GM23338 (cell line): ENCODE measurements around the gene RAP1GAP. TPM values are rescaled to one million over a fixed set of nuclear protein-coding genes. Genes with fewer than 3 reads are reported as not detected.

Experiments used
- ATAC-seq: fragments of 200-7000 bp; cut with Tn5 transposase; 3 replicates; pipeline ENCODE4 v1.9.1; 2020
- DNase-seq: peaks from one replicate; pipeline ENCODE4 v3.0.0-alpha.2; 2015; ENCODE audit warnings: low spot score
- H2AFZ ChIP-seq: fragments of 200-600 bp; sonication (generic); 2 replicates; pipeline ENCODE4 v1.8.0; 2016; ENCODE audit warnings: antibody characterized with exemption, mild to moderate bottlenecking, moderate library complexity
- H3F3A ChIP-seq: fragments of 200-600 bp; sonication (generic); replicated peaks from 2 replicates; pipeline ENCODE4 v1.8.0; 2017; ENCODE audit warnings: antibody characterized with exemption, mixed run types, low read depth
- H3K27ac ChIP-seq: fragments of 200-600 bp; sonication (generic); 2 replicates; pipeline ENCODE4 v1.6.1; 2016; ENCODE audit warnings: low read depth
- H3K27me3 ChIP-seq: fragments of 200-600 bp; sonication (generic); 2 replicates; pipeline ENCODE4 v1.8.0; 2016; ENCODE audit warnings: mild to moderate bottlenecking, mixed run types, moderate library complexity; ENCODE audit not compliant: insufficient read depth
- H3K36me3 ChIP-seq: fragments of 200-600 bp; sonication (generic); 2 replicates; pipeline ENCODE4 v1.8.0; 2016; ENCODE audit warnings: mild to moderate bottlenecking; ENCODE audit not compliant: insufficient read depth
- H3K4me1 ChIP-seq: fragments of 200-600 bp; sonication (generic); 2 replicates; pipeline ENCODE4 v1.8.0; 2016; ENCODE audit warnings: mild to moderate bottlenecking, moderate library complexity; ENCODE audit not compliant: insufficient read depth
- H3K4me2 ChIP-seq: fragments of 200-600 bp; sonication (generic); 2 replicates; pipeline ENCODE4 v1.7.1; 2017; ENCODE audit warnings: mixed run types
- H3K4me3 ChIP-seq: fragments of 200-600 bp; sonication (generic); 2 replicates; pipeline ENCODE4 v1.6.1; 2016; ENCODE audit warnings: mixed run types
- H3K79me2 ChIP-seq: fragments of 200-600 bp; sonication (generic); replicated peaks from 2 replicates; pipeline ENCODE4 v1.8.0; 2017; ENCODE audit warnings: mild to moderate bottlenecking; ENCODE audit not compliant: insufficient read depth
- H3K9me2 ChIP-seq: fragments of 200-600 bp; sonication (generic); 2 replicates; pipeline ENCODE4 v1.8.0; 2017; ENCODE audit not compliant: insufficient read depth
- H4K20me1 ChIP-seq: fragments of 200-600 bp; sonication (generic); replicated peaks from 2 replicates; pipeline ENCODE4 v1.8.0; 2017; ENCODE audit warnings: mild to moderate bottlenecking; ENCODE audit not compliant: insufficient read depth
- H3K27ac Mint-ChIP-seq: 2 replicates; pipeline ENCODE4 v1.8.0; 2020; ENCODE audit warnings: inconsistent platforms, mild to moderate bottlenecking, moderate library complexity, mixed read lengths
- H3K27me3 Mint-ChIP-seq: 3 replicates; pipeline ENCODE4 v1.8.0; 2022; ENCODE audit warnings: low read depth, mild to moderate bottlenecking, moderate library complexity, mixed read lengths, inconsistent platforms; ENCODE audit not compliant: insufficient read depth, poor library complexity
- H3K36me3 Mint-ChIP-seq: 3 replicates; pipeline ENCODE4 v1.8.0; 2021; ENCODE audit warnings: low read depth, mild to moderate bottlenecking, inconsistent platforms, moderate library complexity, mixed read lengths
- H3K4me1 Mint-ChIP-seq: 3 replicates; pipeline ENCODE4 v1.8.0; 2020; ENCODE audit warnings: mild to moderate bottlenecking, inconsistent platforms, mixed read lengths
- H3K4me3 Mint-ChIP-seq: 3 replicates; pipeline ENCODE4 v1.8.0; 2021; ENCODE audit warnings: moderate library complexity, mild to moderate bottlenecking, inconsistent platforms, mixed read lengths
- H3K9me3 Mint-ChIP-seq: 3 replicates; pipeline ENCODE4 v1.8.0; 2020; ENCODE audit warnings: moderate library complexity, mild to moderate bottlenecking, inconsistent platforms, mixed read lengths
- CREB1 ChIP-seq: fragments of 250-450 bp; sonication (Bioruptor Pico); IDR thresholded peaks from 2 replicates; pipeline ENCODE4 v1.5.0; 2020; ENCODE audit warnings: low read depth, mild to moderate bottlenecking, moderate library complexity
- CTCF ChIP-seq, 2 experiments: fragments of 200-600 bp in 1 of 2; sonication (generic) in 1 of 2; conservative IDR thresholded peaks; 2 replicates each; pipeline versions ENCODE4 v1.5.1 to v1.6.1; 2016 to 2017; ENCODE audit warnings: antibody characterized with exemption in 2 of 2, low read depth in 2 of 2, mild to moderate bottlenecking in 2 of 2, moderate library complexity in 1 of 2
- ETS1 ChIP-seq: IDR thresholded peaks from 2 replicates; pipeline ENCODE4 v1.6.1; 2016; ENCODE audit warnings: antibody characterized with exemption
- EZH2 ChIP-seq: fragments of 200-600 bp; sonication (generic); IDR thresholded peaks from one replicate; pipeline ENCODE4 v1.8.0; 2017; ENCODE audit warnings: antibody characterized with exemption, mild to moderate bottlenecking, low read depth; ENCODE audit not compliant: unreplicated experiment
- EZH2phosphoT487 ChIP-seq: fragments of 200-600 bp; sonication (generic); IDR thresholded peaks from one replicate; pipeline ENCODE4 v1.8.1; 2018; ENCODE audit warnings: antibody characterized with exemption; ENCODE audit not compliant: unreplicated experiment
- JUNB ChIP-seq: IDR thresholded peaks from one replicate; pipeline ENCODE4 v1.6.1; 2016; ENCODE audit warnings: antibody characterized with exemption; ENCODE audit not compliant: unreplicated experiment
- NANOG ChIP-seq: IDR thresholded peaks from 2 replicates; pipeline ENCODE4 v1.6.1; 2016; ENCODE audit warnings: antibody characterized with exemption, borderline replicate concordance
- POLR2AphosphoS5 ChIP-seq: IDR thresholded peaks from 2 replicates; pipeline ENCODE4 v1.6.1; 2016; ENCODE audit warnings: antibody characterized with exemption, low read depth
- STAT1 ChIP-seq: IDR thresholded peaks from one replicate; pipeline ENCODE4 v1.6.1; 2016; ENCODE audit warnings: antibody characterized with exemption; ENCODE audit not compliant: unreplicated experiment
- ZNF114 ChIP-seq: fragments of 250-450 bp; sonication (Bioruptor Pico); IDR thresholded peaks from 2 replicates; pipeline ENCODE4 v1.5.0; 2020; ENCODE audit warnings: mild to moderate bottlenecking, moderate library complexity
- ZNF331 ChIP-seq: fragments of 250-450 bp; sonication (Bioruptor Pico); IDR thresholded peaks from 2 replicates; pipeline ENCODE4 v1.5.0; 2020; ENCODE audit warnings: low read depth, mild to moderate bottlenecking, moderate library complexity
- polyA plus RNA-seq: library from polyadenylated mRNA; unstranded; fragments of >200 nt; fragmentation: Nextera tagmentation; extraction: Ambion mirVana; gene quantifications from 2 replicates; pipeline ENCODE4 v1.2.1, GENCODE V29; 2016
- total RNA-seq: library from RNA; depleted of rRNA; stranded (reverse); fragments of >200 nt; shearing (Covaris generic); gene quantifications from 2 replicates; pipeline ENCODE4 v1.2.3, GENCODE V29; 2014
- TF ChIP-seq, protein P1 (sequence below): IDR thresholded peaks from one replicate; pipeline ENCODE4 v1.6.1; 2018; ENCODE audit warnings: antibody characterized with exemption; ENCODE audit not compliant: unreplicated experiment
- TF ChIP-seq, protein P2 (sequence below): fragments of 250-450 bp; sonication (Bioruptor Pico); IDR thresholded peaks from 2 replicates; pipeline ENCODE4 v1.5.0; 2020; ENCODE audit warnings: mild to moderate bottlenecking, moderate library complexity

RAP1GAP gene
- total and polyA plus RNA-seq, 2 experiments from 2014 or later, result 4.3 to 6.6 TPM

- H3K27me3 Mint-ChIP-seq, result peaks cover 22% of the 10 kb centered on the region
- DNase-seq (no peak), ATAC-seq (peak; percentile 36)
- H3K36me3 ChIP-seq, result no peaks in the 10 kb centered on the region
- no peaks in the 10 kb centered on the region for H4K20me1 ChIP-seq
- H3K4me1 Mint-ChIP-seq, result peaks cover 18% of the 10 kb centered on the region
- H3K4me1 ChIP-seq, result peaks cover 8% of the 10 kb centered on the region
- TF ChIP-seq EZH2phosphoT487, result no peak
- TF ChIP-seq CREB1 (CRISPR knock-in tag), result no peak
- no peak for TF ChIP-seq CTCF (conservative IDR thresholded peaks at IDR 0.05; ENCODE audit: low read depth in 2 of 2)
- TF ChIP-seq, protein P1, sequence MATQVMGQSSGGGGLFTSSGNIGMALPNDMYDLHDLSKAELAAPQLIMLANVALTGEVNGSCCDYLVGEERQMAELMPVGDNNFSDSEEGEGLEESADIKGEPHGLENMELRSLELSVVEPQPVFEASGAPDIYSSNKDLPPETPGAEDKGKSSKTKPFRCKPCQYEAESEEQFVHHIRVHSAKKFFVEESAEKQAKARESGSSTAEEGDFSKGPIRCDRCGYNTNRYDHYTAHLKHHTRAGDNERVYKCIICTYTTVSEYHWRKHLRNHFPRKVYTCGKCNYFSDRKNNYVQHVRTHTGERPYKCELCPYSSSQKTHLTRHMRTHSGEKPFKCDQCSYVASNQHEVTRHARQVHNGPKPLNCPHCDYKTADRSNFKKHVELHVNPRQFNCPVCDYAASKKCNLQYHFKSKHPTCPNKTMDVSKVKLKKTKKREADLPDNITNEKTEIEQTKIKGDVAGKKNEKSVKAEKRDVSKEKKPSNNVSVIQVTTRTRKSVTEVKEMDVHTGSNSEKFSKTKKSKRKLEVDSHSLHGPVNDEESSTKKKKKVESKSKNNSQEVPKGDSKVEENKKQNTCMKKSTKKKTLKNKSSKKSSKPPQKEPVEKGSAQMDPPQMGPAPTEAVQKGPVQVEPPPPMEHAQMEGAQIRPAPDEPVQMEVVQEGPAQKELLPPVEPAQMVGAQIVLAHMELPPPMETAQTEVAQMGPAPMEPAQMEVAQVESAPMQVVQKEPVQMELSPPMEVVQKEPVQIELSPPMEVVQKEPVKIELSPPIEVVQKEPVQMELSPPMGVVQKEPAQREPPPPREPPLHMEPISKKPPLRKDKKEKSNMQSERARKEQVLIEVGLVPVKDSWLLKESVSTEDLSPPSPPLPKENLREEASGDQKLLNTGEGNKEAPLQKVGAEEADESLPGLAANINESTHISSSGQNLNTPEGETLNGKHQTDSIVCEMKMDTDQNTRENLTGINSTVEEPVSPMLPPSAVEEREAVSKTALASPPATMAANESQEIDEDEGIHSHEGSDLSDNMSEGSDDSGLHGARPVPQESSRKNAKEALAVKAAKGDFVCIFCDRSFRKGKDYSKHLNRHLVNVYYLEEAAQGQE, result no peak
- no peak for TF ChIP-seq POLR2AphosphoS5
- no peak for TF ChIP-seq EZH2
- no peak for TF ChIP-seq ZNF114 (CRISPR knock-in tag)
- no peak for TF ChIP-seq ZNF331 (CRISPR knock-in tag)
- TF ChIP-seq JUNB, result no peak
- TF ChIP-seq, protein P2, sequence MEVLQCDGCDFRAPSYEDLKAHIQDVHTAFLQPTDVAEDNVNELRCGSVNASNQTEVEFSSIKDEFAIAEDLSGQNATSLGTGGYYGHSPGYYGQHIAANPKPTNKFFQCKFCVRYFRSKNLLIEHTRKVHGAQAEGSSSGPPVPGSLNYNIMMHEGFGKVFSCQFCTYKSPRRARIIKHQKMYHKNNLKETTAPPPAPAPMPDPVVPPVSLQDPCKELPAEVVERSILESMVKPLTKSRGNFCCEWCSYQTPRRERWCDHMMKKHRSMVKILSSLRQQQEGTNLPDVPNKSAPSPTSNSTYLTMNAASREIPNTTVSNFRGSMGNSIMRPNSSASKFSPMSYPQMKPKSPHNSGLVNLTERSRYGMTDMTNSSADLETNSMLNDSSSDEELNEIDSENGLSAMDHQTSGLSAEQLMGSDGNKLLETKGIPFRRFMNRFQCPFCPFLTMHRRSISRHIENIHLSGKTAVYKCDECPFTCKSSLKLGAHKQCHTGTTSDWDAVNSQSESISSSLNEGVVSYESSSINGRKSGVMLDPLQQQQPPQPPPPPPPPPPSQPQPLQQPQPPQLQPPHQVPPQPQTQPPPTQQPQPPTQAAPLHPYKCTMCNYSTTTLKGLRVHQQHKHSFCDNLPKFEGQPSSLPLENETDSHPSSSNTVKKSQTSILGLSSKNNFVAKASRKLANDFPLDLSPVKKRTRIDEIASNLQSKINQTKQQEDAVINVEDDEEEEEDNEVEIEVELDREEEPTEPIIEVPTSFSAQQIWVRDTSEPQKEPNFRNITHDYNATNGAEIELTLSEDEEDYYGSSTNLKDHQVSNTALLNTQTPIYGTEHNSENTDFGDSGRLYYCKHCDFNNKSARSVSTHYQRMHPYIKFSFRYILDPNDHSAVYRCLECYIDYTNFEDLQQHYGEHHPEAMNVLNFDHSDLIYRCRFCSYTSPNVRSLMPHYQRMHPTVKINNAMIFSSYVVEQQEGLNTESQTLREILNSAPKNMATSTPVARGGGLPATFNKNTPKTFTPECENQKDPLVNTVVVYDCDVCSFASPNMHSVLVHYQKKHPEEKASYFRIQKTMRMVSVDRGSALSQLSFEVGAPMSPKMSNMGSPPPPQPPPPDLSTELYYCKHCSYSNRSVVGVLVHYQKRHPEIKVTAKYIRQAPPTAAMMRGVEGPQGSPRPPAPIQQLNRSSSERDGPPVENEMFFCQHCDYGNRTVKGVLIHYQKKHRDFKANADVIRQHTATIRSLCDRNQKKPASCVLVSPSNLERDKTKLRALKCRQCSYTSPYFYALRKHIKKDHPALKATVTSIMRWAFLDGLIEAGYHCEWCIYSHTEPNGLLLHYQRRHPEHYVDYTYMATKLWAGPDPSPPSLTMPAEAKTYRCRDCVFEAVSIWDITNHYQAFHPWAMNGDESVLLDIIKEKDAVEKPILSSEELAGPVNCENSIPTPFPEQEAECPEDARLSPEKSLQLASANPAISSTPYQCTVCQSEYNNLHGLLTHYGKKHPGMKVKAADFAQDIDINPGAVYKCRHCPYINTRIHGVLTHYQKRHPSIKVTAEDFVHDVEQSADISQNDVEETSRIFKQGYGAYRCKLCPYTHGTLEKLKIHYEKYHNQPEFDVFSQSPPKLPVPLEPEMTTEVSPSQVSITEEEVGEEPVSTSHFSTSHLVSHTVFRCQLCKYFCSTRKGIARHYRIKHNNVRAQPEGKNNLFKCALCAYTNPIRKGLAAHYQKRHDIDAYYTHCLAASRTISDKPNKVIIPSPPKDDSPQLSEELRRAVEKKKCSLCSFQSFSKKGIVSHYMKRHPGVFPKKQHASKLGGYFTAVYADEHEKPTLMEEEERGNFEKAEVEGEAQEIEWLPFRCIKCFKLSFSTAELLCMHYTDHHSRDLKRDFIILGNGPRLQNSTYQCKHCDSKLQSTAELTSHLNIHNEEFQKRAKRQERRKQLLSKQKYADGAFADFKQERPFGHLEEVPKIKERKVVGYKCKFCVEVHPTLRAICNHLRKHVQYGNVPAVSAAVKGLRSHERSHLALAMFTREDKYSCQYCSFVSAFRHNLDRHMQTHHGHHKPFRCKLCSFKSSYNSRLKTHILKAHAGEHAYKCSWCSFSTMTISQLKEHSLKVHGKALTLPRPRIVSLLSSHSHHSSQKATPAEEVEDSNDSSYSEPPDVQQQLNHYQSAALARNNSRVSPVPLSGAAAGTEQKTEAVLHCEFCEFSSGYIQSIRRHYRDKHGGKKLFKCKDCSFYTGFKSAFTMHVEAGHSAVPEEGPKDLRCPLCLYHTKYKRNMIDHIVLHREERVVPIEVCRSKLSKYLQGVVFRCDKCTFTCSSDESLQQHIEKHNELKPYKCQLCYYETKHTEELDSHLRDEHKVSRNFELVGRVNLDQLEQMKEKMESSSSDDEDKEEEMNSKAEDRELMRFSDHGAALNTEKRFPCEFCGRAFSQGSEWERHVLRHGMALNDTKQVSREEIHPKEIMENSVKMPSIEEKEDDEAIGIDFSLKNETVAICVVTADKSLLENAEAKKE (CRISPR knock-in tag), result no peak
- no peak for TF ChIP-seq NANOG
- no peak for TF ChIP-seq STAT1
- no peak for TF ChIP-seq ETS1
- H3K9me3 Mint-ChIP-seq, result no peaks in the 10 kb centered on the region
- no peak overlapping the region for H3K4me3 ChIP-seq
- no peaks in the 10 kb centered on the region for H3K79me2 ChIP-seq
- no peak overlapping the region for H2AFZ ChIP-seq
- no peak overlapping the region for H3K4me3 Mint-ChIP-seq
- 0 out of 2 replicates have a peak, but pooled peaks cover 4% of the 10 kb centered on the region for H3F3A ChIP-seq
- no peaks in the 10 kb centered on the region for H3K27me3 ChIP-seq
- H3K9me2 ChIP-seq, result no peaks in the 10 kb centered on the region
- H3K27ac Mint-ChIP-seq, result no peak overlapping the region
- no peak overlapping the region for H3K27ac ChIP-seq
- no peaks in the 10 kb centered on the region for H3K36me3 Mint-ChIP-seq
- H3K4me2 ChIP-seq, result no peak overlapping the region
Observed at GRCh38 chr1:21586222-21586621, 82.9 kb downstream of the RAP1GAP start.
